Raji (cell line): ENCODE results near the gene HERPUD2.

ENCODE experiments used
- POLR2A ChIP-seq: IDR thresholded peaks from 2 replicates; pipeline ENCODE4 v1.6.1; 2011; ENCODE audit warnings: low read depth, low read length, control low read depth; ENCODE audit not compliant: insufficient read depth

Gene HERPUD2

GRCh38 chr7:35697414-35698175 is 2.7 kb upstream of the HERPUD2 start:
- no peak for TF ChIP-seq POLR2A

- no peak for TF ChIP-seq POLR2A
These were observed 1.1 kb upstream of the HERPUD2 start for GRCh38 chr7:35695987-35696386.

- no peak for TF ChIP-seq POLR2A
These were observed 527 bp upstream of the HERPUD2 start for GRCh38 chr7:35695473-35695850.

- TF ChIP-seq POLR2A = no peak
These were observed 663 bp downstream of the HERPUD2 start for GRCh38 chr7:35694161-35694783.

GRCh38 chr7:35691827-35692307 is 3.1 kb downstream of the HERPUD2 start:
- no peak for TF ChIP-seq POLR2A

- no peak for TF ChIP-seq POLR2A
These were observed 3.6 kb downstream of the HERPUD2 start for GRCh38 chr7:35691366-35691765.

GRCh38 chr7:35685781-35686180 is 9.2 kb downstream of the HERPUD2 start:
- no peak for TF ChIP-seq POLR2A

GRCh38 chr7:35681231-35682029 is 13.5 kb downstream of the HERPUD2 start:
- no peak for TF ChIP-seq POLR2A

- TF ChIP-seq POLR2A = no peak
These were observed 14.4 kb downstream of the HERPUD2 start for GRCh38 chr7:35680403-35681013.

GRCh38 chr7:35677582-35678356 is 17.2 kb downstream of the HERPUD2 start:
- TF ChIP-seq POLR2A = no peak

GRCh38 chr7:35676211-35676610 is 18.7 kb downstream of the HERPUD2 start:
- TF ChIP-seq POLR2A = no peak

GRCh38 chr7:35670856-35671569 is 23.9 kb downstream of the HERPUD2 start:
- TF ChIP-seq POLR2A = no peak

GRCh38 chr7:35658606-35659201 is 36.2 kb downstream of the HERPUD2 start:
- TF ChIP-seq POLR2A = no peak
